WERI-Rb-1 (cell line): ENCODE results near the gene CHD5.
"Not testable (repeated sequence)": the region's sequence is repeated elsewhere in the genome, so short reads cannot be mapped to it uniquely, and the experiment has no call there.

ENCODE experiments used
- DNase-seq: peaks from one replicate; pipeline ENCODE4 v3.0.0-alpha.2; 2020
- H3K27ac ChIP-seq: fragments of 250-450 bp; sonication (Bioruptor Pico); 2 replicates; pipeline ENCODE4 v1.5.1; 2020; ENCODE audit warnings: mild to moderate bottlenecking, moderate library complexity
- H3K27me3 ChIP-seq: fragments of 250-450 bp; sonication (Bioruptor Pico); 2 replicates; pipeline ENCODE4 v1.5.1; 2021; ENCODE audit warnings: mild to moderate bottlenecking, low read depth, moderate library complexity; ENCODE audit not compliant: insufficient read depth, severe bottlenecking
- H3K36me3 ChIP-seq: fragments of 250-450 bp; sonication (Bioruptor Pico); 2 replicates; pipeline ENCODE4 v1.5.1; 2020; ENCODE audit warnings: mild to moderate bottlenecking, moderate library complexity
- H3K4me3 ChIP-seq: 2 replicates; pipeline ENCODE4 v1.5.1; 2011; ENCODE audit warnings: low read depth, mild to moderate bottlenecking, control low read depth, low read length
- H3K9me3 ChIP-seq: fragments of 250-450 bp; sonication (Bioruptor Pico); 2 replicates; pipeline ENCODE4 v1.5.1; 2021; ENCODE audit warnings: mild to moderate bottlenecking, moderate library complexity; ENCODE audit not compliant: severe bottlenecking
- TF ChIP-seq, protein P1 (sequence below): IDR thresholded peaks from 2 replicates; pipeline ENCODE4 v1.5.1; 2011; ENCODE audit warnings: low read depth, mild to moderate bottlenecking, control low read depth, inconsistent platforms, low read length

Gene CHD5

GRCh38 chr1:6065093-6065858, 114.8 kb downstream of the CHD5 start:
- Histone ChIP-seq H3K36me3 (no peaks in the 10 kb centered on the region), H3K9me3 (no peaks in the 10 kb centered on the region), H3K27ac (no peak overlapping the region), H3K27me3 (no peaks in the 10 kb centered on the region), H3K4me3 (no peak overlapping the region)
- TF ChIP-seq, protein P1, sequence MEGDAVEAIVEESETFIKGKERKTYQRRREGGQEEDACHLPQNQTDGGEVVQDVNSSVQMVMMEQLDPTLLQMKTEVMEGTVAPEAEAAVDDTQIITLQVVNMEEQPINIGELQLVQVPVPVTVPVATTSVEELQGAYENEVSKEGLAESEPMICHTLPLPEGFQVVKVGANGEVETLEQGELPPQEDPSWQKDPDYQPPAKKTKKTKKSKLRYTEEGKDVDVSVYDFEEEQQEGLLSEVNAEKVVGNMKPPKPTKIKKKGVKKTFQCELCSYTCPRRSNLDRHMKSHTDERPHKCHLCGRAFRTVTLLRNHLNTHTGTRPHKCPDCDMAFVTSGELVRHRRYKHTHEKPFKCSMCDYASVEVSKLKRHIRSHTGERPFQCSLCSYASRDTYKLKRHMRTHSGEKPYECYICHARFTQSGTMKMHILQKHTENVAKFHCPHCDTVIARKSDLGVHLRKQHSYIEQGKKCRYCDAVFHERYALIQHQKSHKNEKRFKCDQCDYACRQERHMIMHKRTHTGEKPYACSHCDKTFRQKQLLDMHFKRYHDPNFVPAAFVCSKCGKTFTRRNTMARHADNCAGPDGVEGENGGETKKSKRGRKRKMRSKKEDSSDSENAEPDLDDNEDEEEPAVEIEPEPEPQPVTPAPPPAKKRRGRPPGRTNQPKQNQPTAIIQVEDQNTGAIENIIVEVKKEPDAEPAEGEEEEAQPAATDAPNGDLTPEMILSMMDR: no peak
- DNase-seq: no peak

- not testable (repeated sequence) for H3K27ac ChIP-seq, DNase-seq, H3K9me3 ChIP-seq, H3K4me3 ChIP-seq, H3K36me3 ChIP-seq, H3K27me3 ChIP-seq
Observed at GRCh38 chr1:6063532-6064053, 116.5 kb downstream of the CHD5 start.

- Histone ChIP-seq H3K27ac (no peak overlapping the region), H3K9me3 (no peaks in the 10 kb centered on the region), H3K4me3 (no peak overlapping the region), H3K36me3 (no peaks in the 10 kb centered on the region), H3K27me3 (no peaks in the 10 kb centered on the region)
- TF ChIP-seq, protein P1: no peak
- no peak for DNase-seq
Observed at GRCh38 chr1:6062670-6063069, 117.5 kb downstream of the CHD5 start.

- no peak for DNase-seq
- Histone ChIP-seq H3K9me3 (no peaks in the 10 kb centered on the region), H3K27me3 (no peaks in the 10 kb centered on the region), H3K4me3 (no peak overlapping the region), H3K27ac (no peak overlapping the region), H3K36me3 (no peaks in the 10 kb centered on the region)
- TF ChIP-seq, protein P1: no peak
Observed at GRCh38 chr1:6059866-6060265, 120.3 kb downstream of the CHD5 start.

DNA sequence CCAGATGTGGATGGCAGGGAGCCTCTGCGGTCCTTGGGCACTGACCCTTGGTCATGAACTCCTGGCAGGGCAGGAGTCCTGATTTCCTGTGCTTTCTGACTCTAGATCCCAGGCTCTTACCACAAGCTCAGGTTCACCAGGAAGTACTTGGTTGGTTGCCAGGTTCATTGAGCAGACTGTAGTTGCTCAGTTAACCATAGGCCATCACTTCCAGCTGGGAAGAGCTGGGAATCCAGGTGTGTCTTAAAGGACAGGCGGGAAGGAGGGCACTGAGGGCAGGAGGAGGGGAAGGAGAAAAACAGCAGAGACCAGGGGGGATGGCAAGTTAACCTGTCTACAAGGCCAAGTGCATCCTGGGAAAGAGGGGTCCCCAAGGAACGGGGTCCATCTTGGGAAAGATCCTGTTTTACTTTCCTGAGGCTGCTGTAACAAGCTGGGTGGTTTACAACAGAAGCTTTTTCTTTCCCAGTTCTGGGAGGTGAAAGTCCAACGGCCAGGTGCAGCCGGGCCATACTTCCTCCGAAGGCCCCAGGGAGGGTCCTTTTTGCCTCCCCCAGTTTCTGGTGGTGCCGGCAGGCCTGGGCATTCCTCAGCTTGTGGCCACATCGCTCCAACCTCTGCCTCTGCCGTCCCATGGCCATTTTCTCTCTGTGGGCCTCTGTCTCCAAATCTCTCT, 122.8 kb downstream of the CHD5 start:
- TF ChIP-seq, protein P1: no peak
- no peak for DNase-seq
- no peak overlapping the region for H3K4me3 ChIP-seq
- no peak overlapping the region for H3K27ac ChIP-seq
- H3K27me3 ChIP-seq: no peaks in the 10 kb centered on the region
- no peaks in the 10 kb centered on the region for H3K36me3 ChIP-seq
- no peaks in the 10 kb centered on the region for H3K9me3 ChIP-seq

GRCh38 chr1:6056572-6056948, 123.6 kb downstream of the CHD5 start:
- TF ChIP-seq, protein P1: no peak

More at GRCh38 chr1:6056572-6056948, 123.6 kb downstream of the CHD5 start:
- Histone ChIP-seq H3K9me3 (no peaks in the 10 kb centered on the region), H3K27me3 (no peaks in the 10 kb centered on the region), H3K36me3 (no peaks in the 10 kb centered on the region), H3K4me3 (no peak overlapping the region), H3K27ac (no peak overlapping the region)
- DNase-seq: no peak
